ENCODE measurements around the gene PIP5K1B.

The PIP5K1B gene

DNA sequence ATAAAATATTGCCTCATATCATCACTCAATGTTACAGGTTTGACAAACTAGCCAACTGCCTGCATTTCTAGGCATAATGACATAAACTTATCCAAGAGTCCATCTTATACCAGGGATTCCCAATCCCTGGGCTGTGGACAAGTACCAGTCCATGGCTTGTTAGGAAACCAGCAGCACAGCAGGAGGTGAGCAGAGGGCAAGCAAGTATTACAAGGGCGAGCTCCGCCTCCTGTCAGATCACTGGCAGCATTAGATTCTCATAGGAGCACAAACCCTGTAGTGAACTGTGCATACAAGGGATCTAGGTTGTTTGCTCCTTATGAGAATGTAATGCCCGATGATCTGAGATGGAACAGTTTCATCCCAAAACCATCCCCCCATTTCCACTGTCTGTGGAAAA lies 164.0 kb downstream of the PIP5K1B start:
- DNase-seq: no peak

DNA sequence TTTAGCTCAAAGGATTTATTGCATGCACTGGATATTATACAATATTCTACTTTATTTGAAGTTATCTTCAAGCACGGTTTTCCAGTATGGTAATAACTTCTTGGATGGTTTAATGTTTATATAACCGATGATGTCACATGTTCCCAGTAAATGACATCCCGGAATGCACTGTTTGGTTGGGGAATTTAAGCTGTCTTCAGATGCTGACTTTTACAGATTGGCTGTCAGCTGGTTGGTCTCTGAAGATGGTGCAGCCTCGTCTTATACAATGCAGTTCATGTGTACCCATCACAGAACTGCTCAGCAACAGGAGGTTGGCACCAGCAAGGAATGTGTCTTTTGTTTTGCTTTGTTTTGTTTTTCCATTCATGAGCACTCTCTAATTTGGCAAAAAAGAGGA lies 165.0 kb downstream of the PIP5K1B start:
- no peak for DNase-seq

DNA sequence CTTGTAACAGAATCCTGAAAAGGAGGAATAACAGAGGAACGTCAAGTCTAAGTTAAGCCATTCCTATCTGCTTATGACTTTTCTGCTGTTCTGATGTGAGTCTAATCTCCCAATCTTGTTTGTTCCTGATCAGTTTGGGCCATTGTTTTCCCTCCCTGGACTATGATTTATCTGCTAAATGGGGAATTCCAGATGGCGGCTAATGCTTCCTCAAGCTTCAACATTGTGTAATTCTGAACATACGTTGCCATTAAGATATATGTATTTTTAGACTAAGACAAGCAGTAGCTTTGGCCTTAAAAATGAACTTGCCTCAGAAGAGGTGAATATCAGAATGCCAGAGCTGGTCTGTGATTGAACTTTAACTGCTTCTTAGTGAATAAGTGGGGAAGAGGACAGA lies 166.2 kb downstream of the PIP5K1B start:
- no peak for DNase-seq

DNA sequence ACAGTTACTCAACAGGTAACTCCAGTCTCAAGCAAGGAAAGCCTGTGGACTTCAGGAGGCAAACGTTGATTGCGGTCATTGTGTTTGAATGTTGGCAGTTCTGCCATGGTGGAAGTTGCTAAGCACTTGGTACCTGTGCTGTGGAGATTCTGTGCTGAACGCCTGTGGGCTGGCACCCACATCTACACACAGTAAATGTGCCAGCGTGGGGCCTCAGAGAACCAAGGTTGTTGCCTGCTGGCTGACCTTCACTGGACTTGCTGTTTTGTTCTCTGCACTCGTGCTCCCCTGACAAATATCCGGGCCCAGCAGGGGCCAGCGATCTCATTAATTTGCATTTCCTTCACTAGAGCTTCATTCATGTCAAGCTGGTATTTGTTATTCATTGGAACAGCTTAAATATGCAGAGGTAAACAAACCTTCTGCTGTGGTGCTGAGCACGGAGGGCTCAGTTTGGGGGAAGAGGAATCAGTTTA lies 167.0 kb downstream of the PIP5K1B start:
- no peak for DNase-seq

DNA sequence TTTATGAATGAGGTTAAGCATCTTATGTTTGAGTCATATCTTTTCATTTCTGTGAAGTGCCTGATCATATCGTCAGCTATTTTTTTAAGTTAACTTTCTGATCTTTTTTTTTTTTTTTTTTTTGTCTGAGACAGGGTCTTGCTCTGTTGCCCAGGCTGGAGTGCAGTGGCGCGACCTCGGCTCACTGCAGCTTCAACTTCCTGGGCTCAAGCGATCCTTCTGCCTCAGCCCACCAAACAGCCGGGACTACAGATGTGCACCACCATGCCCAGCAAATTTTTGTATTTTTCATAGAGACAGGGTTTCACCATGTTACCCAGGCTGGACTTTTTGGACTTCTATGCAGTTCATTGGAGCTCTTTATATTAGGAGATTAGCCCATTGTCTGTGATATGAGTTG lies 168.1 kb downstream of the PIP5K1B start:
- no peak for DNase-seq

DNA sequence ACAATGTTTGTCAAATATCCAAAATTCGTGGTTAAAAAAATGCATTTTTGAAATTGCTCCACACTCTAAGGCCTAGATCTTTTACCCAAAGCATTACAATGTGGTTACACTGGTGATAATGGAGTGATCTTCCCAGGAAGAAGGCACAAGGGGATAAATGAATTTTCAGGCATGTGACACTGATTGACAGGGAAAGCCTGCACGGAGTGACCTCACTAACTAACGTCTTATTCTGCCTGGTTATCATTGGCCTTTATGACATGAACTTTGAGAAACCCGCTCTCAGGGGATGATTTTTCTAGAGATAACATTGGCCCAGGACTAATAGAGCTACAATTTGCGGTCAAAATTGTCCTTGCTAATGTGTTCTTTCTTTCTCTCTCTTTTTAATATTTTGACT lies 171.2 kb downstream of the PIP5K1B start:
- DNase-seq: no peak

DNA sequence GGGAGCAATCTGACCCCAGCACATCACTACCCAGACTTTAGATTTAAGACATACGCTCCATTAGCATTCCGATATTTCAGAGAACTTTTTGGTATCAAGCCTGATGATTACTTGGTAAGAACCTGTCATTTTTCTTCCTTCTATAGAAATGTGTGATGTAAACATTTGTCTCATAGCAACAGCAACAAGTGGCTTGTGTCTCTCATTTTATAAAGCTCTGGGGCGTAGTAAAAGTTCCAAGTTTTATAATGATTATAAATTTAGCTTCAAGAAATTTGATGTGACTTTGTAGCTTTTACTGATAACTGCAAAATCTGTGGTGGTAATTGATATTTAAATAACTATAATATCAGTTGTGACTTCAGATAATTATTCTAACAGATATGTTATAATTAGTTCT lies 171.6 kb downstream of the PIP5K1B start:
- DNase-seq: no peak

DNA sequence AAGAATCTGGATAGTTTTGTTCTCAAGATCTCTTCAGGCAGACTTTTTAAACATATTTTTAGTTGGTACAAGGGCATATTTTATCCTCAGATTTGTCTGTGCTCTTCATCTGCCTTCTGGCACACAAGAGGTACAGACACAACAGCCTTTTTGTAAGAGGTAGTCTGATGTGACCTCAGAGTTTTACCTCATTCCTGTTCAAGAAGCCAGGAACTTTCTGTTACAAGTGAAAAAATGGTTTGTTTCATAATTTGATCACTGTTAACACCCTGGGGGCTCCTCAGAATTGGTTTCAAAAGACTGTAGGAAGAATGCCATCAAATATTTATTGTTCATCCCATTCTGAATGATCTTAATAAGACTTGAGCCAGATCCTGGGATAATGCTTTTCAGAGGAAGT lies 172.2 kb downstream of the PIP5K1B start:
- no peak for DNase-seq

DNA sequence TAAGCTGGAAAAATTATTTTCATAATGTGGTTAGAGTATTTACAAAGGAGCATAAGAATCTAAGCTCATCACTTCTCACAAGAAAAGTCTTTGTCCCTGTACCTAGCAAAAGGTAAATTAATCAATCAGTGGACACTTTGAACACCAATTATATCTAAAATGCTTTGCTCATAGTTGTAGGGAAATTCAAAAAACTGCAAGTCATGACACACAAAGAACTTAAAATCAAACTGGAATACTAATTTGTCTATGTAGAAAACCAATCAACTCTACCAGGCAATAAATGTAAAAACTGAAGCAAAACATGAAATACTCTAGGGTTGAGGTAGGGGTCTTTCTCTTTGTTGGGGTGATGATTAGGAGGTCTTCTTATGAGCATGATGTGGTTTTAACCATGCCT lies 173.4 kb downstream of the PIP5K1B start:
- DNase-seq: no peak

DNA sequence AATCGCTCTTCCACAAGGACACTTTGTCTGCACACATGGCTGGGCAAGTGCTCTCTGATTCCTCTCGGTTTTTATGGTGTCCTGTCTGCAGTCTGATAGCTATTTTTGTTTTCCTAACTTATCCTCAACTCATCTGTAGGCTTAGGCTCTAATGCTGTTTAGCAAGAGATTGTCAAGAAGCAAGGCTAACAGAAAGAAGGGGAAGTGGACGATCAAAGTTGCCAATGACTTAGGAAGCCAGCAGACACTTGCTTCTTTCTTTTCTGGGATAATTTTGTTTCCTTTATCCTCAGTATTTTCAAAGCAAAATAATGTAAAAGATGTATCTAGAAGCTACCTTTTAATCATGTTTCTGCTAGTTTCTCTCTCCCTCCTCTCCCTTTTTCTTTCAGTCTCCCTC lies 178.2 kb downstream of the PIP5K1B start:
- DNase-seq: no peak

DNA sequence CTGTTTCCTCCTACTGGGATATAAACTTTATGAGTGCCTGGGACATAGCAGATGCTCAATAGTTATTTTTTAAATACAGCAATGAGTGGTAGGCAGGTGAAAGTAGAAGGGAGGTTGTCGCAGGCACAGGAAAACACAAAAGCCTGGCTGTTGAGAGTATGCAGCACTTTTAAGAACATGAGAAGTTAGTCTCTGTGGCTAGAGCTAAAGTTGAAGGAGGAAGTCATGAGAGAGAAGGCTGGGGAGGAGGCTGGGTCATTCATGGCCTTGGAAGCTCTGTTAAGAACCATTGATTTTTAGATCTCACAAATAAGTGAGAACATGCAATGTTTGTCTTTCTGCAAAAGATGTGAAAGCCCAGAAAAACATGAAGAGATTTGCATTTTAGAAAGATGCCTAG lies 182.2 kb downstream of the PIP5K1B start:
- no peak for DNase-seq

DNA sequence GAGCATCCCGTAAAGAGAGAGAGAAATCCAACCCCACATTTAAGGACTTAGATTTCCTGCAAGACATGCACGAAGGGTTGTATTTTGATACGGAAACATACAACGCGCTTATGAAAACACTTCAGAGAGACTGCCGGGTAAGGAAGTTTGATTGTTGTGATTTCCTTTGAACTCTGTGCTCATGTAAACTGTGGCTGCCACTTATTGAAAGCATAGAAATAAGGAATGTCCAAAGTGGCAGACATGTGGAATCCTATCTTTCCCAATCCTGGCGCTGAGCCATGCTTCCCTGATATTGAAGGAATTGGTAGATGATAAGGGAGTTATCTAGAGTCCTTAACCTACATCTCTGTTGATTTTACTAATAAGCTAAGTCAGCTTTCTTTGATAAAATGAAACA lies 189.5 kb downstream of the PIP5K1B start:
- DNase-seq: no peak

DNA sequence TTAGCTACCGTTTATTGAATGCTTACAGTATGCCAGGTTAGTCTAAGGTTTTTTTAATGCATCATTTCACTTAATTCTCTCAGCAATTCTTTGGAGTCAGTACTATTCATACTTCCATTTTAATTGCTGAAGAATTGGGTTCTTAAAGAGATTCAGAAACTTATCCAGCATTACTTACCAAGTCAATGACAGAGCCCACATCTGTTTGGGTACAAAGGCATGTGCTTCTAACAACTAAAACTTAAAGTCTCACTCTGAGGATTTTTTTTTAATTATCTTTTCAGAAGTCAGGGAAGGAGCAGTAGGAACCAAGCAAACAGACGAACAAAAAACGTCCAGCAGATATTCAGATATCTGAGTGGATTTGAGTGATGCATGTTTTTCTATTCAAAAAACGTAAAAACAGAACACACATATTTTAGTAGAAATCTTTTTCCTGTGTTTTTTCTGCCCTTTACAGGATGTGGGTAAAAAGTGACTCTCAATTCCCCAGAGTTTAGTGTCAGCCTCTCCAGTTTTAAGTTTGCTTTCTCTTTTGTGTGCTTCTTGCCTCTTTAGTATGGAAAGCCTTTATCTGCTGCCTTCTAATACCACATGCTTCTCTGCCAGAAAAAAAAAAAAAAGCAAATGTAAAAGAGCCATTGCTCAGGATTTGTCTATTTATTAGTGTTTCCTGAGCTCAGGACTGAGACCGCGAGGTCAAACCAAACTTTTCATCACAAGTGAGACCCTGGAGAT lies 190.9 kb downstream of the PIP5K1B start:
- DNase-seq: no peak

DNA sequence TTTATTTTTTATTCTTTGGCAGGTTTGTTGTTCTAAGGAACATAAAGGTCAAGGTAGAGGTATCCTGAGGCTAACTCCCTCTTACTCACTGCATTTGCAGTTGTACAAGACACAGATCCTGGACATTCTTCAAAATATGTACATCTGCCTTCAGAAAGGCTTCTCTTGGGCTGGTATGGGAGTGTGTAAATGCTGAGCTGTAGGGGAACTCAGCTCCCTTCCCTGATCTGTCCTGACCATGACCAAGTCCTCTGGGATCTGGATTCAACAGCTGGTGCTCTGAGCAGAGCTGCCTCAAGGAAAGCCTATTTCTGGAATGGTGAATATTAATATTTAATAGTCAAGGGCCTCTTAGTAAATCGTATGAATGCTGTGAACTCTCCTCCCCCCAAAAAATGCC lies 191.4 kb downstream of the PIP5K1B start:
- no peak for DNase-seq

DNA sequence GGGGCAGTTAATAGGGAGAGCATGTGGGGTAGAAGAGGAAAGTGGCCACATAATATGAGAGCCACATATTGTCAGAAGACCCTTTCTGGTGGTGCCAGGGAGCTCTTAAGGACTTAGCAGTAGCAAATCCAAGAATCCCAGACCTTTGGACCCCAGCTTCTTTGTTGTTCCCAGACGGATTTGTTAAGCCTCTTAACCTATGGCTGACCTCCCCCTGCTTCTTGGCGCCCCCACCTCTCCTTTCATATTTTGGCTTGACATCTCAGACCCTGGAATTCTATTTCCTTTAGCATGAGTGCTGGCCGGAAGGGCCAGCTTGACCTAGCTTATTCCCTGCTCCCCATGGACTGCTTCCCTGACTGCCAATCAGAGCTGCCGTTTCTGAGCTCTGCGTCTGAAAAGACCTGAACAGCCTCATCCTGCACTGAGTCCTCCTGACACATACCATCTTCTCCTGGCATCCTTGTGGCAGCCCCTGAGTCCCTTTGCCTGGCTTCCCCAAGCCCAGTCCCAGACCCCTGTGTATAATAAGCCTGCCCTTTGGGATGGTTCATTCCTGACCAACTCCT lies 192.6 kb downstream of the PIP5K1B start:
- DNase-seq: no peak

DNA sequence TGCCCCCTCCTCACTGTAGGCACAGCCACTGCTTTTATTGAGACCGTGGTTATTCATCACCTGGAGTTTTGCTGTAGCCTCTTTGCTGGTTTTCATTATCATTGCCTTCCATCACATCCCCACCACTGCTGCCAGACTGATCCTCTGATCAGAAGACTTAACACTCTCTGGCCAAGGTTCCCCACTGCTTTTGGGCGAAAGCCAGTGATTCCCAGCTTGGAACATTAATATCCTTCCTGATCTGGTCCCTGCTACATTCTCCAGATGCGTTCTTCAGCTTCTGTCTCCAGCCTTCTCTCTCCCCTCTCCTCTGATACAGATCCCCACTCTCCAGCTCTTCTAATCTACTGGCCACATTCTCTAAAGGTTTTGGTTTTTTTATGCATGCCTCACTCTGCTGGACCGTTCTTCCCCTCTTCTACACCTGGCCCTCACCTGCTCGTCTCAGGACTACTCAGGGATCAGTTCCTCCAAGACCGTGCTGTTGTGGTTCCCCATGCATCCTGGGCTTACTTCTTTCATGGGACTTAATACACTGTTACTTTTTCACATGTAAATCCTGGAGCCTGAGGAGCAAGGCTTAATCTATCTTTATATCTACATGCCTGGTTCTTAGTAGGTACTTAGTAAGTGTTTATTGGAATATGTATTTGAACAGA lies 193.9 kb downstream of the PIP5K1B start:
- DNase-seq: no peak

DNA sequence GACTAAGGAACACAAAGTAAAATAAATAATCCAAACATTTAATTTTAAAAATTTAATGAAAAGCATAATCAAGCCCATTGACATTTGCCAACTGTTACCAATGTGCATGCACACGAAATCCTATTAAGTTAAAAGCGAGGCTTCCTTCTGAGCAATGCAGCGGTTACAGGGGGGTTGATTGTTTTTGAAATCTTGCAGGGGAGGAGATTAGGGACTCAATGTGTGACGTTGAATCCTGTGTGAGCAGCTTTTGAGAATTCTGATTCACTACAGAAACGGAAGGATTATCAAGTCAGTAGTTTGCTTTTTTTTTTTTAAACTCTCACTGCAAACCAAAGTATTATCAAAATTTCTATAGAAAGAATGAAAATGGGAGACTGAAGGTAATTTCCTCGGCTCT lies 199.4 kb downstream of the PIP5K1B start:
- no peak for DNase-seq

DNA sequence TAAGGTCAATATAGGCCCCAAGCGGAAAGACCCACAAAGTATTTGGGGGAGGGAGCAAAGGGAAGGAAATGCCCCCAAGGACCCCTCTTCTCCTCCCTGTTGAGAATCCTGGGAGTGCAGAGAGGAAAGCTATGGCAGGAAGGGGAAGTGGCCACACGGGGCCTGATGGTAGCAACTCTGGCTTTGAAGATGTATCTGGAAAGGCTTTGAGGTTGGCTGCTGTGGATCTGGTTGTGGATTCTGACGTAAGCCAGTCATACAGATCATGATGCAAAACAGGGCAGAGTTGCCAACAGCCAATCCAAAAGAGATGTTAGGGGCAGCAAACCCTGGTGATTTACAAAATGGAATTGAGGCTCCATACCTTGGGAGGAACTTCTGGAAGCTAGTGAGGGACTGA lies 200.1 kb downstream of the PIP5K1B start:
- no peak for DNase-seq

DNA sequence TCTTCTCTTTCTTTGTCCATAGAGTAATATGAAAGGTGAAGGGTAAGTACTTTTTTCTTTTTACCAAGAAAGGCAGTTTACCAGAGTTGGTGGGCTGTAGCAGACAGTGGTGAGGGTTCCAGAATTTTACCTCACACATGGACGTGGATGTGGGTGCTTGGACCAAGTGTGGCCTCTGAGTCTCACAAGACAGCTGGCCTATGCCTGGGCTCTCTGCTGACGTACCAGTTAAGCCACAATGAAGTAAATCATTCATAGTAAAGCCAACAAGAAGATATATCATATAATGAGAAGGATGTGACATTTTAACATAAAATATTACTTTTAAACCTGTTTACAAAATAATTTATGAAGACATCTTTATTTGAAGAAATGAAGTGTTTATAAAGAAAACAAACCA lies 202.9 kb downstream of the PIP5K1B start:
- DNase-seq: no peak

DNA sequence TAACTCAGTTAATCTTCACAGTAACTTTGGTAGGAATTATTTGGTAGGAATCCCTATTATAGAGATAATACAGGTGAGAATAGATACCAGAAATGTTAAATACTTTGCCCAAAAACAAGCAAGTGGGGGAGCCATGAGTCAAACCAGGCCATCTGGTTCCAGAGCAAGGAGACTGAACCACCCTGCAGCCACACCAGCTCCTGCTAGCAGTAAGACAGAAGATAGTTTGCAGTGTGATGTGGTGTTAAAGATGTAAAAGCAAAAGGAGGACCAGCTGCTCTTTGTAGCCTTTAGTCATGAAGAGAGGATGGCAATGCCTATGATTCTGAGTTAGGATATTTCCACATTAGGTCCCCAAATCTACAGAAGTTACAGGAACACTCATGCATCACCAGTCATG lies 207.5 kb downstream of the PIP5K1B start:
- no peak for DNase-seq

DNA sequence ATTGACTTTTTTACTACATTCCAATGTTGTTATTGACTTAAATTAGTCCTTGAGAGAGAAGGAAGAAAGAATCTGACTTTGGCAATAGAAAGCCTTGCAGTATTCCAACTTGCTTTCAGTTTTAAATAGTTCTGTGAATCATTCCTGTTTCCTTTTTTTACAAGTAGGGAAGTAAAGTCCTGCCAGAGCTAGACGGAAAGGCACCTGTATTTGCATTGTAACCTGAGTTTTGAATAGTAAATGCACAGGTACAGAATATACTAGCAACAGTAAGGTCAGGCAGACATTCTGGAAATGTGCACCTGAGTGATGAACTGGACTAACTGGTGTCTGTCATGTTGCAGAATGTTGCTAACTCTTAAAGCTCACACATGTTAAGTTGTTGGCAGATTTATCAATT lies 208.0 kb downstream of the PIP5K1B start:
- no peak for DNase-seq

DNA sequence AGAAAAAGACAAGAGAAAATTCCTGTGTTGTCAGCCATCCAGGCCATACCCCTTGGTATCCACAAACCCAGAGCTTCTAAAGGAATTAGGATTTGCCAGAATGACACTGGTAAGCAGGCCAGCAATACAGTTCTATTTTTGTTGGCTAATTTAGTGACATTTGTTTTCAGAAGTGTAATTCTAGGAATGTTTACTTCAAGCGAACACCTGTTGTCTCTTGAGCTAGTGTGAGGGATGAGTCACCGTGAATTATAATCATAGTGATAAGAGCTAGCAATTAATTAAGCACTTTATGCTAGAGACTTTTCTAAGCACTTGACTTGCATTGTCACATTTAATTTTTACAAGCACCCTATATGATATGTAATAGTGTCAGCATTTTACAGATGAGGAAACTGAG lies 209.7 kb downstream of the PIP5K1B start:
- no peak for DNase-seq

DNA sequence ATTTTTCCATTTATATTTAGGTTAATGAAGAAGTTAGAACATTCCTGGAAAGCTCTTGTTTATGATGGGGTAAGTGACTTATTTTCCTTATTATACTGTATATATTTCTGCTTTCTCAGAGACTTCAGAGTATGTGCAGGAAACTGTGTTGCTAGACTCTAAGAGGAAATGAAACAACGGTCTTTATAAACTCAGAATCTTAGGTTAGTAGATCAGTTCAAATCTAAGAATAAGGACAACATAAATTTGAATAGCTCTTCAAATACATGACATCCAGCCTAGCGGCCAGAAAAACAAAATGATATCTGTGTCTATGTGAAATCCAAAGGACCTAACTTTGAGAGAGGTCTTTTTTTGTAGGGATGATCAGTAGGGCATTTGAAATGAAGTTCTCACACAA lies 214.6 kb downstream of the PIP5K1B start:
- DNase-seq: no peak

DNA sequence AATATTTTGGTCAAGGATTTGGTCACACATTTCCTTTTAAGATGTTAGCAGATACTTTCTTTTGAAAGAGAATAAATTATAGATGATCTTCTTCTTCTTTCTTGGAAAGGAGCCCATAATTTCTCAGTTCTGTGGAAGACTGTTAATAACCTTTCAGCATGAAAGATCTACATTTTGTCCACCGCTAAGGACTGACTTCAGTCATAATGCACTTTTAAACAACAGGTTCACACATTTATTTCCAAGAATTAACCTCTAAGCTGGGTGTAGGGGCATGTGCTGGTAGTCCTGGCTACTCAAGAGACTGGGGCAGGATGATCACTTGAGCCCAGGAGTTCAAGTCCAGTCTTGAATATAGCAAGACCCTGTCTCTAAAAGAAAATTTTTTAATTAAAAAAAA lies 215.9 kb downstream of the PIP5K1B start:
- DNase-seq: no peak

DNA sequence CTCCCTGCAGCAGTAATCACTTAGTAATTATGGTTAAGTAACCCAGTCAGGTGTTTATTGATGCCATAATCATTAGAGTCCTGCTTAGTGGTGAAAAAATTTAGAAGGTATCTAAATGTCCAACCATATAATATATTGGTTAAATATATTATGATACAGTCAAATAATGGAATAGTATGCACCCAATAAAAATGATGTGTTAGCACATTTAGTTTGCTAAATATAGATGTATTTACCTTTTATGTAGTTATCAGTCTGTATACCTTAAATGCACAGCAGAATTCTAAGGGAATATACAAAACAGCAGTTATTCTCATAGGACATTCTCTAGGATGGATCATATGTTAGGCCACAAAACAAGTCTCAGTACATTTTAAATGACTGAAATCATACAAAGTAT lies 218.4 kb downstream of the PIP5K1B start:
- no peak for DNase-seq
